ENCODE measurements around the gene LPP. TPM values are rescaled to one million over a fixed set of nuclear protein-coding genes. Genes with fewer than 3 reads are reported as not detected.

The LPP gene
- total and polyA plus RNA-seq, 2 donors (not counting 1 experiment from before 2014, with no cell fraction given), result 7.6 to 81.7 TPM

- CTCF ChIA-PET, result interaction anchor here (0.9 kb wide), 1 partner anchor 863 kb away, joined by 3 read pairs; no protein-coding TSS in a partner anchor
These were observed 448.7 kb downstream of the LPP start for GRCh38 chr3:188602620-188603019.

GRCh38 chr3:188604651-188605050 lies 450.7 kb downstream of the LPP start:
- ATAC-seq (ENCODE audit: low read depth) (no peak), DNase-seq (no peak)
- no peak for TF ChIP-seq EZH2 (IDR thresholded peaks at IDR 0.05; ENCODE audit: borderline replicate concordance, insufficient read depth, low read depth, low read length, poor library complexity, severe bottlenecking)
- TF ChIP-seq CTCF (IDR thresholded peaks at IDR 0.05), result no peak
- no peak overlapping the region for H3K4me3 Mint-ChIP-seq
- intact Hi-C loops (cut with micrococcal nuclease), result loop anchor here (5.0 kb wide), 1 partner anchor 88 kb away; no protein-coding TSS in a partner anchor
- H3K36me3 ChIP-seq (replicated peaks in 1 of 2; ENCODE audit: control extremely low read depth in 1 of 2, control insufficient read depth in 1 of 2, extremely low read depth in 1 of 2, insufficient read depth in 2 of 2, low read length in 1 of 2), result peaks cover 0 to 7% of the 10 kb centered on the region in 2 experiments
- no peaks in the 10 kb centered on the region for H4K20me1 ChIP-seq (ENCODE audit: control insufficient read depth, insufficient read depth, low read length, poor library complexity, severe bottlenecking)
- POLR2A ChIA-PET, result no interaction called here
- H3K9me3 ChIP-seq (ENCODE audit: control extremely low read depth in 1 of 3, control insufficient read depth in 2 of 3, insufficient read depth in 1 of 3, low read length in 2 of 3), result peaks cover 0 to 7% (median 5%) of the 10 kb centered on the region in 3 donors
- no peak overlapping the region for H3K9ac ChIP-seq (ENCODE audit: low read length)
- H3K27ac ChIP-seq (ENCODE audit: low read length in 2 of 2), result no peak overlapping the region
- no peaks in the 10 kb centered on the region for H3K27me3 ChIP-seq (replicated peaks in 1 of 4; ENCODE audit: control extremely low read depth in 1 of 4, control insufficient read depth in 3 of 4, insufficient read depth in 4 of 4, low read length in 3 of 4)
- no peak overlapping the region for H3K4me2 ChIP-seq (replicated peaks; ENCODE audit: low read depth, low read length, poor library complexity, severe bottlenecking)
- no peaks in the 10 kb centered on the region for H3K4me1 ChIP-seq (ENCODE audit: control insufficient read depth in 2 of 2, insufficient read depth in 2 of 2, low read length in 2 of 2)
- CTCF ChIA-PET, result no interaction called here
- H2AFZ ChIP-seq (ENCODE audit: insufficient read depth, low read depth, low read length, poor library complexity, severe bottlenecking), result no peak overlapping the region
- H3K4me1 Mint-ChIP-seq, result peaks cover 12% of the 10 kb centered on the region
- WGBS (ENCODE audit: insufficient coverage), result 100% methylated on average over 1 of the region's 1 CpG
- H3K79me2 ChIP-seq (ENCODE audit: control insufficient read depth, insufficient read depth, low read length), result no peaks in the 10 kb centered on the region
- no peak overlapping the region for H3K4me3 ChIP-seq (ENCODE audit: control extremely low read depth in 1 of 5, extremely low read depth in 1 of 5, insufficient read depth in 1 of 5, low read depth in 2 of 5, low read length in 4 of 5)
- H3K27me3 Mint-ChIP-seq, result no peaks in the 10 kb centered on the region
- peaks cover 5% of the 10 kb centered on the region for H3K9me3 Mint-ChIP-seq (ENCODE audit: insufficient read depth)
- no peak overlapping the region for H3K27ac Mint-ChIP-seq

More at GRCh38 chr3:188602620-188603019, 448.7 kb downstream of the LPP start:
- no peaks in the 10 kb centered on the region for H3K9me3 Mint-ChIP-seq (ENCODE audit: insufficient read depth)
- H3K27me3 Mint-ChIP-seq, result no peaks in the 10 kb centered on the region
- TF ChIP-seq EZH2 (IDR thresholded peaks at IDR 0.05; ENCODE audit: borderline replicate concordance, insufficient read depth, low read depth, low read length, poor library complexity, severe bottlenecking), result no peak
- TF ChIP-seq CTCF (IDR thresholded peaks at IDR 0.05), result no peak
- H3K4me1 Mint-ChIP-seq, result peaks cover 10% of the 10 kb centered on the region
- H3K27ac Mint-ChIP-seq, result no peak overlapping the region
- Histone ChIP-seq H3K27ac (ENCODE audit: low read length in 2 of 2) (no peak overlapping the region), H4K20me1 (ENCODE audit: control insufficient read depth, insufficient read depth, low read length, poor library complexity, severe bottlenecking) (no peaks in the 10 kb centered on the region), H3K9ac (ENCODE audit: low read length) (no peak overlapping the region), H3K36me3 (replicated peaks in 1 of 2; ENCODE audit: control extremely low read depth in 1 of 2, control insufficient read depth in 1 of 2, extremely low read depth in 1 of 2, insufficient read depth in 2 of 2, low read length in 1 of 2) (no peaks in the 10 kb centered on the region), H3K4me2 (replicated peaks; ENCODE audit: low read depth, low read length, poor library complexity, severe bottlenecking) (no peak overlapping the region), H3K9me3 (ENCODE audit: control extremely low read depth in 1 of 3, control insufficient read depth in 2 of 3, insufficient read depth in 1 of 3, low read length in 2 of 3) (no peaks in the 10 kb centered on the region), H3K4me3 (ENCODE audit: control extremely low read depth in 1 of 5, extremely low read depth in 1 of 5, insufficient read depth in 1 of 5, low read depth in 2 of 5, low read length in 4 of 5) (no peak overlapping the region), H2AFZ (ENCODE audit: insufficient read depth, low read depth, low read length, poor library complexity, severe bottlenecking) (no peak overlapping the region), H3K27me3 (replicated peaks in 1 of 4; ENCODE audit: control extremely low read depth in 1 of 4, control insufficient read depth in 3 of 4, insufficient read depth in 4 of 4, low read length in 3 of 4) (no peaks in the 10 kb centered on the region), H3K4me1 (ENCODE audit: control insufficient read depth in 2 of 2, insufficient read depth in 2 of 2, low read length in 2 of 2) (no peaks in the 10 kb centered on the region), H3K79me2 (ENCODE audit: control insufficient read depth, insufficient read depth, low read length) (no peaks in the 10 kb centered on the region)
- POLR2A ChIA-PET, result interaction anchor here (0.6 to 0.7 kb wide), 2 partner anchors 306 to 507 kb away, joined by 3 read pairs; no protein-coding TSS in a partner anchor
- H3K4me3 Mint-ChIP-seq, result no peak overlapping the region
- 100% methylated on average over 1 of the region's 3 CpGs for WGBS (ENCODE audit: insufficient coverage)
- ATAC-seq (ENCODE audit: low read depth) (no peak), DNase-seq (no peak)
- intact Hi-C loops (cut with micrococcal nuclease), result no loop called here
